ENCODE measurements around the gene WDR3.

The WDR3 gene

DNA sequence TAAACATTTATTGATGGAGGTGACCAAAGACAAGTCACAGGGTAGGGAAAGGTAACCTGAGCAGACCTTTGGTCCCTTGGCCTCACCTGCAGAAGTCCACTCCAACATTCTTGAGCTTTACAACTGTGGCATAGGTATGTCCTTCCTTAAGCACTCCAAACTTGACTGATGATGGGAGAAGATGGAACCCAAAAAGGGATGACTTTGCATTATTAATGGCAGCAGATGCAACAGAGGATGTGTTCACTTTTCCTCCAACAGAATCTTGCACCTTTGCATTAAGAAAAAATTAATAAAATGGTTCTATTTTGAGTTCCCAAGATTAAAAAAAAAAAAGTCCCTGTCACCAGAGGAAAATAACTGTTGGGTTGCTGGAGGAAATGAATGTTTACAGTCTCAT lies 42.2 kb downstream of the WDR3 start:
- Histone ChIP-seq H3K4me3 (IDR thresholded peaks at IDR 0.05; ENCODE audit: insufficient read depth, low read depth, low read length) (no peak overlapping the region), H2AFZ (ENCODE audit: low read depth) (no peak overlapping the region), H3K27me3 (ENCODE audit: insufficient read depth, low read depth) (no peaks in the 10 kb centered on the region), H3K36me3 (ENCODE audit: insufficient read depth) (no peaks in the 10 kb centered on the region), H3K4me1 (ENCODE audit: low read depth, poor library complexity, severe bottlenecking) (no peaks in the 10 kb centered on the region), H3K27ac (no peak overlapping the region), H4K20me1 (ENCODE audit: insufficient read depth) (no peaks in the 10 kb centered on the region), H3K79me2 (ENCODE audit: insufficient read depth, low read depth) (no peaks in the 10 kb centered on the region), H3K9ac (no peak overlapping the region), H3K4me2 (no peak overlapping the region)
- TF ChIP-seq, protein P1, sequence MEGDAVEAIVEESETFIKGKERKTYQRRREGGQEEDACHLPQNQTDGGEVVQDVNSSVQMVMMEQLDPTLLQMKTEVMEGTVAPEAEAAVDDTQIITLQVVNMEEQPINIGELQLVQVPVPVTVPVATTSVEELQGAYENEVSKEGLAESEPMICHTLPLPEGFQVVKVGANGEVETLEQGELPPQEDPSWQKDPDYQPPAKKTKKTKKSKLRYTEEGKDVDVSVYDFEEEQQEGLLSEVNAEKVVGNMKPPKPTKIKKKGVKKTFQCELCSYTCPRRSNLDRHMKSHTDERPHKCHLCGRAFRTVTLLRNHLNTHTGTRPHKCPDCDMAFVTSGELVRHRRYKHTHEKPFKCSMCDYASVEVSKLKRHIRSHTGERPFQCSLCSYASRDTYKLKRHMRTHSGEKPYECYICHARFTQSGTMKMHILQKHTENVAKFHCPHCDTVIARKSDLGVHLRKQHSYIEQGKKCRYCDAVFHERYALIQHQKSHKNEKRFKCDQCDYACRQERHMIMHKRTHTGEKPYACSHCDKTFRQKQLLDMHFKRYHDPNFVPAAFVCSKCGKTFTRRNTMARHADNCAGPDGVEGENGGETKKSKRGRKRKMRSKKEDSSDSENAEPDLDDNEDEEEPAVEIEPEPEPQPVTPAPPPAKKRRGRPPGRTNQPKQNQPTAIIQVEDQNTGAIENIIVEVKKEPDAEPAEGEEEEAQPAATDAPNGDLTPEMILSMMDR (conservative IDR thresholded peaks at IDR 0.05; ENCODE audit: low read depth, low read length): no peak

GRCh38 chr1:117976381-117976780 lies 46.8 kb downstream of the WDR3 start:
- TF ChIP-seq, protein P1 (conservative IDR thresholded peaks at IDR 0.05; ENCODE audit: low read depth, low read length): no peak
- H3K4me1 ChIP-seq (ENCODE audit: low read depth, poor library complexity, severe bottlenecking): no peaks in the 10 kb centered on the region
- H3K79me2 ChIP-seq (ENCODE audit: insufficient read depth, low read depth): no peaks in the 10 kb centered on the region
- H3K4me2 ChIP-seq: no peak overlapping the region
- H3K9ac ChIP-seq: no peak overlapping the region
- no peaks in the 10 kb centered on the region for H4K20me1 ChIP-seq (ENCODE audit: insufficient read depth)
- no peak overlapping the region for H3K27ac ChIP-seq
- H3K27me3 ChIP-seq (ENCODE audit: insufficient read depth, low read depth): no peaks in the 10 kb centered on the region
- H2AFZ ChIP-seq (ENCODE audit: low read depth): no peak overlapping the region
- no peak overlapping the region for H3K4me3 ChIP-seq (IDR thresholded peaks at IDR 0.05; ENCODE audit: insufficient read depth, low read depth, low read length)
- H3K36me3 ChIP-seq (ENCODE audit: insufficient read depth): no peaks in the 10 kb centered on the region

DNA sequence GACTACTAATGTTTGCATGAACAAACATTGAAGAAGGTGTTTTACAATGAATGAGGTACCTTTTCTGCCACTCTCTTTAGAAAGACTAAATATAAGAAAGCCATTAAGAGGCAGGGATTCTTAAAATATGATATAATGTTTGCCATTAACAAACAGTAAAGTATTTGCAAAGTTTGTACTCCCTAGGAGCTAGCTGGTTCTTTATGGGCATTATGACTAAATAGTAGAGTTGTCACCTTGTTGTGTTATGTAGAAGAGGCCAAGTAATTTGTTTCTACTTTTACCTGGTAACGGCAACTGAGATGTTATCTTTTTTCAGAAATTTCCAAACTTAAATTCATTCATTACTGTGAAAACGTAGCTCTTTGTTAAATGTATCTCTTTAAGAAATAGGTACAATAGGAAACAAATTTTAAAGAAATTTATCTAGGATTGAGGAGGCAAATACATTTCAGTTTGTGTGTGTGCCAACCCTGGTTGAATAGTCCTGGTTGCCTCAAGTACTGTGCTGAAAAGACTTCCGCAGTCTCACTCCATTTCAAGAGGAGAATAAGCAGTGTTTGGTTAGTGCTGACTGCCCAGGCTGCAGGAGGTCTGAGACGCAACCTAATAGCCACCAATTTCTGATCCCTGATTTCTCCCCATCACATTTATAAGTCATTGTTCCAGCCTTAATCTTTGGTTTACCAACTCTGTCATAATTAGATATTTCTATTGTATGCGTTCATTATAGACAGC lies 52.1 kb downstream of the WDR3 start:
- TF ChIP-seq, protein P1 (conservative IDR thresholded peaks at IDR 0.05; ENCODE audit: low read depth, low read length): no peak
- Histone ChIP-seq H3K4me2 (no peak overlapping the region), H3K36me3 (ENCODE audit: insufficient read depth) (no peaks in the 10 kb centered on the region), H3K4me3 (IDR thresholded peaks at IDR 0.05; ENCODE audit: insufficient read depth, low read depth, low read length) (no peak overlapping the region), H3K4me1 (ENCODE audit: low read depth, poor library complexity, severe bottlenecking) (no peaks in the 10 kb centered on the region), H3K79me2 (ENCODE audit: insufficient read depth, low read depth) (no peaks in the 10 kb centered on the region), H3K27ac (no peak overlapping the region), H4K20me1 (ENCODE audit: insufficient read depth) (no peaks in the 10 kb centered on the region), H3K9ac (no peak overlapping the region), H2AFZ (ENCODE audit: low read depth) (no peak overlapping the region), H3K27me3 (ENCODE audit: insufficient read depth, low read depth) (no peaks in the 10 kb centered on the region)

- H3K4me1 ChIP-seq (ENCODE audit: low read depth, poor library complexity, severe bottlenecking): no peaks in the 10 kb centered on the region
- H3K9ac ChIP-seq: no peak overlapping the region
- no peaks in the 10 kb centered on the region for H3K36me3 ChIP-seq (ENCODE audit: insufficient read depth)
- H3K27me3 ChIP-seq (ENCODE audit: insufficient read depth, low read depth): no peaks in the 10 kb centered on the region
- H3K4me3 ChIP-seq (IDR thresholded peaks at IDR 0.05; ENCODE audit: insufficient read depth, low read depth, low read length): no peak overlapping the region
- H3K27ac ChIP-seq: no peak overlapping the region
- H4K20me1 ChIP-seq (ENCODE audit: insufficient read depth): no peaks in the 10 kb centered on the region
- no peak overlapping the region for H3K4me2 ChIP-seq
- no peaks in the 10 kb centered on the region for H3K79me2 ChIP-seq (ENCODE audit: insufficient read depth, low read depth)
- TF ChIP-seq, protein P1 (conservative IDR thresholded peaks at IDR 0.05; ENCODE audit: low read depth, low read length): no peak
- H2AFZ ChIP-seq (ENCODE audit: low read depth): no peak overlapping the region
Observed at GRCh38 chr1:117985239-117985638, 55.7 kb downstream of the WDR3 start.
